NCI-H1417 (cell line): ENCODE data around the gene RSBN1.
"Not testable (repeated sequence)": the region's sequence is repeated elsewhere in the genome, so short reads cannot be mapped to it uniquely, and the experiment has no call there.

Source experiments
- DNase-seq, 3 experiments: peaks; one replicate each; lab custom pipeline; 2025; lab: John Stamatoyannopoulos, UW

RSBN1 gene

DNA sequence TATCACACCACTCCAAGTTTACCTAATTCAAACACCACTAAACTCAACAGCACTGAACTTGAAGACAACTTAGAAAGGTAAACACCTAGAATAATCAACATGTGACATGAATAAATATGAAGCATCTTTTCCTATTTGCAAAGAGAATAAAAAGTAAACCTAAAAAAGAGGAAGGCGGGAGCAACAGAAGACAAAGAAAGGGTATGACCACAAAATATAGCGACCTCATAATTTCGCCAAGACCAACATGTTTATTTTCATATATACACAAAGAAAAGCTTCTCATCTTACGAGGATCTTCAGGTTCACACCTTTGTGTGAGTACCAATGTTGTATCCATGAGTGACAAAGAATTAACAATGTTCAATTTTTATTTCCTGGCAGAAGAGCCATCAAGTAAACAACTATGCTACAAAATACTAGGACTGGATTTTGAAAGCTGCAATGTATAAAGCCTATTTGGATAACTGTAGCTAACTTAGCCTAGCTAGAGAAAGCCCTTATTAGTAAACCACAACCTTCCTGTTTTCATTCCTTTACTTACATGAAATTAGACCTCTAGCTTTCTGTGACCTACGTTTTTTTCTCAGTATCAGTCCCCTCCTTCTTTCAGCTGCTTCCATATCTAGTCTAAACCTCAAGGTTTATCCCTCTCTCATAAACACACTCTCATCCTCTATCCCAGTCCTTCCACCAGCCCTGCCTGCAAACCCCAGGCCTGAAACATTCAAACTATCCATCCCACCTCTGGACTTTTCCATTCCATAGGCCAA, 31.7 kb downstream of the RSBN1 start:
- DNase-seq: no peak

DNA sequence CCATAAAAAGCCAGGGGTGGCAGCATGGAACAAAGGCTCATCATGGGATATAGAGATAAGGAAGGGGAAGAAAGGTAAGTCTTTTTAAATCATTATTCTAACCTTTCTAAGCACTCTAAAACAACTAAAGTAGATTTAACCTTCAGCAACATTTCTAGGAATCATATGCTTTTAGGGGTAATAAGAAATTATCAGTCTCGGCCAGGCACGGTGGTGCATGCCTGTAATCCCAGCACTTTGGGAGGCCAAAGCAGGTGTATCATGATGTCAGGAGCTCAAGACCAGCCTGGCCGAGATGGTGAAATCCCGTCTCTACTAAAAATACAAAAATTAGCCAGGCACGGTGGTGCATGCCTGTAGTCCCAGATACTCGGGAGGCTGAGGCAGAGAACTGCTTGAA, 32.7 kb downstream of the RSBN1 start:
- DNase-seq: no peak

DNA sequence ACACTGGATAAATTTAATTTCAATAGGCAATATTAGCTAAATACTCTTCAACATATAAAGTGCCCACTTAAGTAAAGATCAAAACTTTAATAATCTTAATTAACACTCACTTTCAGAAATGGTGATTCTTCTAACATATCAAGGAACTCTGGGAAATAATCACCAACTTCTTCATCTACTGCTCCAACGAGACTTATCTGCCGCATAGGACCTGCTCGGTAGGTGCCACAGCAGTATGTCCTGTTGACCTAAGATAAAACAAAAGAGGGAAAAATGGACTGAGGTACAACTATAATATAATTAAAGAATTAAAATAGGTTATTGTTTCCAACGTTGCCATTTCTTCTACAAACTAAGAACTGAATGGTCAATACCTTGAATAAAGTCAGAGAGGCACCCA, 34.7 kb downstream of the RSBN1 start:
- DNase-seq: no peak

DNA sequence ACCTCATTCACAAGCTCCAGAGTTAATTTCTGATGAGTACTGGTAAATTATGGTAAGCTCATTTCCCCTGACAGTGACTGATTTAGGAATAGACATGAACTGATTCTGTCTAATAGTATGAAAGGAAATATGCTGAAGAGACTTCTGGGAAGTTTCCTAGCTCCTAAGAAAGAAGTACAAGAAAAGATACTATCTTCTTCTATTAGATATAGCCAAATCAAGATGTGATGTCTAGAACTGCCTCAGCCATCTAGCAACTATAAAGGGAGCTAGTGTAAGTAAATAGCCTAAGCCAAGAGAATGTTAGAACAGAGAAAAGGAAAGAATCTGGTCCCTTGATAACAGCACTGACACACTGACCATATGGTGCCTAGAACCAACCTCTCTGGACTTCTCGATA, 42.2 kb downstream of the RSBN1 start:
- no peak for DNase-seq

DNA sequence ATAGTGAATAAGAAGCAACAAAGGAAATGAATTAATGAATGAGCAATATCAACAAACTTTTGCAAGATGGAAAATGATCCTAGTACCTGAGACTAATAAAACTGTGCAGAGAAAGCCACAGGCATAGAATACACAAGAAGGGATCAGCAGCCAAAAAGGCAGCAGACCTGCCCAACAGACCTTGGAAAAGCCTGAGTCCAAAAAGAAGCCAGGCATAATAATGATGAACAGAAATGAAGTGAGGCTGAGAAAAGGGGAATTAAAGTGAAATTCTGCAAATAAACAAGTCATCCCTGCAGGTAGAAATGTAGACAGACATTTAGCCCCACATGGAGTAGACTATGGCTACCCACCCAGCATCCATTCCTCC, 42.7 kb downstream of the RSBN1 start:
- no peak for DNase-seq

DNA sequence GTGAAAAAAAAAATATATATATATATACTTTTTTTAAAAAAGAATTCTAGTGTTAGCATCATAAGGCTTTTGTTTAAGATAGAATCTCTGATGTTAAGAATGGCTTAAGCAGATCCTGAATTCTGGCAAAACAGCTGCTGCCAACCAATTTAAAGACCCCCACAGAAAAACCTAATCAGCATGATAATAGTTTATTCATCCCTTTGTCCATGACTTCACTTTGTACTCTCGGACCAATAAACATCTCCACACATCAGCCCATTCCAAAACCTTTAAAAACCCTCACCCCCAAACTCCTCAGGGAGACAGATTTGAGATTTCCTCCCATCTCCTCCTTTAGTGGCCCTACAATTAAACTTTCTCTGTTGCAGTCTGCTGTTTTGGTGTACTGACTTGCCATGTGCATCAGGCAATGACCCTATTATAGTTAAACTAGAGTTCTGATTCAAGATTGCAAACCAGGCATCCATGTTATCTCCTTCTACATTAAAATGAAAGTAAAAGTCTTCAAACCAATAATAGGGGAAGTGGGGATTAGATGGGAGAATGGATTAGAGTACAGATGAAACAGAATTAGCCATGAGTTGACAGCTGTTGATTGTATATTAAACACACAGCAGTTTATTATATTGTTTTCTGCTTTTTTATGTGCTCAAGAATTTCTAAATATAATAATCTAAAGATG, 43.2 kb downstream of the RSBN1 start:
- DNase-seq: no peak

DNA sequence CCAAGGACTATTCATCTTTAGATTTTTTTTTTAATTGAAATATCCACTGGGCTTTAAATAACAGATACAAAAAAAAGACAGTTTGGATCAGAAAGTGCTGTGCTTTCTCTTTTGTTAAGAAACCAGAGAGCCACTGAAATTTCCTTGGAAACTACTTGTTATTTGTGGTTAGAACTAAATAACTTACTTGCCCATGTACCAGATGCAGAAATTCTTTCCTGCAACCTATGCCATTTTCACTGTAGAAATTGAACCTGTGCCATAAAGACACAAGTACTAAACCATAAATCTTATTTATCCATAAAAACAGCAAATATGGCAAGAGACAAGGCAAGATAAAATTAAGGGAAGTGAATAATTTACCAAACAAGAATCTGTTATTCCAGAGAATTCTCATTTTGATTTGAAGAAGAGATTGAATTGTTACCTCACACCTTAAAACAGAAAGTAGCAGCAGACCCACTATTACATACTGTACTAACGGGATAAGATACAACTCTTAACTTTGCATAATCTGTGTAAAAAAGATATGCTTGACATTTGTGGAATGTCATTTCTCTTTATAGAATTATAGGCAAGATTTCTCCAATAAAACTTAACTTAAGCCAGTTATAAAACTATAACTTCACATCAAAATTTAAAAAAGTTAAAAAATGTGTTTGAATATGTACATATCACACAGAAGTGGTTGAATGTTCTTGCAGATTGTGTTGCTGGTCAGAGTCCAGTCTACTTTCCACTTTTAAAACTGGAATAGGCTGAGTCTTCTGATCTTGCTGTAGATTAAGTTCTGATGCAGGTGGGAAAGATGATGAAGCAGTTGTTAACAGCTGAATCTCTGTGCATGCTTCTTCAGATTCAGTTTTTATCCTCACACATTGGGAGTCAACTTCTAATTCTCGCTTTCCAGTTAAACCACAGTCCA, 46.7 kb downstream of the RSBN1 start:
- no peak for DNase-seq

DNA sequence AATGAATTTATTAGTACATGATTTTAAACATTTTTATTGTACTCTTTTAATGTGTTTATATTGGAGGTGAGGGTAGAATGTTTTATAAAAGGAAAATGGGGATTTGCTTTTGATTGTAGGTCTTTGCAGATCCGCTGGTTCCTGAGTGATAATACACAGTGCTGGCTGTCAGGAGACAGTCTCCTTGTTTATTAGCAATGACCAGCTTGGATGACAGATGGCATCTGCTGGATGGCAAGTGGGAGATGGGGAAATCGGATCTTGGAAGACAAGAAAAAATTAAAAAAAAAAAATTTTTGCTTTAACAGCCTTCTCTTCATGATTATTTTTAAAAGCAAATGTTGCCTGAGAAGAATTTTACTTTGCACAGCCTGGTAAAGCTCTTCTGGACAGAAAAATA, 48.6 kb downstream of the RSBN1 start:
- no peak for DNase-seq

DNA sequence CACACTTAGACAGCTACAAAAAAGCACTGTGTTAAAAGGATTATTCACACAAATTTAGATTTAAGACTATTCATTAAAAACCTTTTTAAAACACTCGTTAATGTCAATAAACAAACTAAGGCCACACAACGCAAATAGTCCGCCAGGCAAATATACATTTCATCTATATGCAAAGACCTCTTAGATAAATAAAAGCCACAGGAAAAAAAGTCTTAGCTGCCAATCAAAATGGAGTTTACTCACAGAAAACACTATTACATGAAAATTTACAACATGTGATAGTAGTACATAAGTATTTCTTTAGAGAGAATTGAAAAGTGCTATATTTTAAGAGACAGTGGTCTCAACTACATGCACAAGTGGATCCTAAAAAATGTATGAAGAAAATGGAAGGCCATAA, 50.3 kb downstream of the RSBN1 start:
- DNase-seq: no peak

DNA sequence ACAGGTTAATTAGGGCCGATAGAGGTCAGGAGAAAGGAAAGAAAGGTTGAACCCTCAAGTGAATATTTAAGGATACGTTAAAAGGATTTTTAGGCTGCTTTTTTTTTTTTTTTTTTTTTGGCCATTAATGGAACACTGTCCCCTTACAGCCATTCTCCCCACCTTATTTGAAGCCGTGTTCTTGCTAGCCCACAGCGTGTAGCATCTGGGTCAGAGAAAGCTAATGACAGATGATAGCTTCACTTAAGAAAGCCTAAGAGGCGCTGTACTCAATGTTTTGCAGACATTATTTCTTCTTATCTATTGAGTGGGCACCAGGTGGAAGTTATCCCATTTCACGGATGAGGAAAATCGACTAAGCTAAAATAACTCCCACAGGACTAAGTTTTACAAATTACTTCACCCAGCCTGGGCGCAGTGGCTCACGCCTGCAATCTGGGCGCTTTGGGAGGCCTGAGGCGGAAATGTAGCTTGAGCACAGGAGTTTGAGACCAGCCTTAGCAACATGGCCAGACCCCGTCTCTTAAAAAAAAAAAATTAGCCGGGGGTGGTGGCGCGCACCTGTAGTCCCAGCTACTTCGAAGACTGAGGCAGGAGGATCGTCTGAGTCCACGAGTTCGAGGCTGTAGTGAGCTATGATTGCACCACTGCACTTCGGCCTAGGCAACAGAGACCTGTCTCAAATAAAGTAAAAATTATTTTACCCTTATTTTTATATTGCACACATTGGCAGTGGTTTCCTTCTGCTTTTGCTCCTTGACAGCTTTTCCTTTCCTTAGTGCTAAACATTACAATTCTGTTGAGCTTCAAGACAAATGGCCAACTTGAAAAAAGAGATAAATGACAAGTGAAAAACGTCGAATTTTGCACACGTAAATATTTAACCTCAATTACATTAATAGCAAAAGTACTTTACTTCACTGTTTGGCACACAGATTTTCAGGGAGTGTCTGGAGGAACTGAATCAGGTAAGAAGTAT, 51.9 kb downstream of the RSBN1 start:
- DNase-seq: no peak

DNA sequence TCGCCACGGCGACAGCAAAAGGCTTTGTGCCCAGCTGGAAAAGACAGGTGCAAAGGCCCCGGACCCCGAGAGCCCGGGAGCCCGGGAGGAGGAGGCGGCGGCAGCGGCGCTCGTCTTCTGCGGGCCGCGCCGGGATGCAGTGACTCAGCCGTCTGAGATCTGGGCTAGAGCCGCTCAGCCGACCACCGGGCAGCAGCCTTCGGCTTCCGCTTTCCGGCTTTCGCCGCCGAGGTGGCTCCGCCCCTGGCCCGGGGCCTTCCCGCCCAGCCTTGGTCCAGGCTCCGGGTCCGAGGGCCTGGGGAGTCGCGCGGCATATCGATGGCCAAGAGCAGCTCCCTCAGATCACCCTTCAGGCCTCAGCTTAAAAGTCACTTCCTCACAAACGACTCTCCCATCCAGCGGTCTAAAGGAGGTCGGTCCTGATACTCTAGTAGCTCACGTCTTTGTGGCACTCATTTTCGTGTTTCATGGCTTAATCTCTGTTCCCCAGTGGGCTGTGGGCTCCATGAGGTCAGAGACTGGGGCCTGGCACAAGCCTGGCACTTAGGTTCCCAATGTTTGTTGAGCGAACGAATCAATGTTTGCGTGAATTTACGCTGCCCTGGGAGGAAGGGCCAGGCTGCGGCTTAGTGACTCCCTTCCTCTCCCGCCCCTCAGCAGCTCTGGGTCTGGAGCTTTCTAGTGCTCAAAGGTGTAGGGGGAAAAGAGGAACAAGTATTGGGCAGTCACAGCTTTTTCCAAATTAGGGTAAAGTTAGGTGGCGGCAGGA, 52.8 kb downstream of the RSBN1 start, which contains the start of gene PHTF1:
Gene PHTF1, minus strand, starts transcription at position 154 of the 769 bp plus-strand sequence. CDS start 783 bp downstream, outside the sequence.
- DNase-seq: peak; percentile 67 to 92 (median 86)

DNA sequence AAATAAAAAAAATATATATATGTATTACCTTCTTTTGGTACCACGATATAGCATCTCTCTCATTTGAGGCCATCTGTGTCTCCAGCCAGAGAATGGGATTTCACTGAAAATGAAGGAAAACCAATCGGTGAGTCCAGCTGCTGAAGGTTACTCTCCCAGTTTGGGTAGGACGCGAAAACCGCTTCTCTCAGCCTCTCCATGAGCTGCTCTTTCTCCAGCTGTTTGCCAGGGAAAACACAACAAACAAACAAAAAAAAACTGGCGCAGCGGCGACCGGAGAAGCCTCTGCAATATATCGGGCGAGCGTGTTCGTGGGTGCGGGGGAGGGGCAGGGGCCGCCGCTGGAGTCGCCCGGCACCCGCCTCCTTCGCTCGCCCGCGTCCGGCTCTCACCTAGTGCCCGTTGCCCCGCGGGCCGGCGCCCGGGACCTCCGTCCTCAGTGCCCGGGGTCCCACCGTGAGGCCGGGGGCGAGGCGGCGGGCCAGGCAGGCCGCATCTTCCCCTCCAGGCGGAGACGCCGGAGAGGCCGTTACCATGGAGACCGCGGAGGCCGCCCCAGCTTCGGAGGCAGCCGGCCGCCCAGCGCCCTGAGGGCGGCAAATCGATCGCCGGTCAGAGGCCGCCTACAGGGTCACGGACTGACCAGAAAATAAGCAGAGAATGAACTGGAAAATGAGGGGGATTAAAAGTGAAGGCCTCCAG, 53.5 kb downstream of the RSBN1 start:
- DNase-seq: peak; percentile 78 to 90 (median 90)

DNA sequence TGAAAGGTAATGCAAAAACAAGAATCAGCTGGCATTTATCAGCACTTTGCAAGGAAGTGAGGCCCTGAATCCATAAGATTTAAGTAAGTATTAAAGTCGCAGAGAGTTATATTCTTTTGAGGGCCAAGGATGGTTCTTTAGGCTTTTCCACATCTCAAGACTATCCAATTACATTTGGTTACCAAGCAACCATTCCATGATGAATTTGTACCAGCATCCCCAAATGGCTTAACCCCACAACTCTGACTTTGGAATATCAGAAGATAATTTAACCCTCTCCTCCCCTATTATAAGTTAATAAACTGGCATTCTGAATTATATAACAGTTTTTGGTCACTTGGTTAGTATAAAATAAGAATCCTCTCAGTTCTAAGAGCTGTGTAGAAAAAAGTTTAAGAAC, 55.8 kb downstream of the RSBN1 start:
- DNase-seq: no peak

DNA sequence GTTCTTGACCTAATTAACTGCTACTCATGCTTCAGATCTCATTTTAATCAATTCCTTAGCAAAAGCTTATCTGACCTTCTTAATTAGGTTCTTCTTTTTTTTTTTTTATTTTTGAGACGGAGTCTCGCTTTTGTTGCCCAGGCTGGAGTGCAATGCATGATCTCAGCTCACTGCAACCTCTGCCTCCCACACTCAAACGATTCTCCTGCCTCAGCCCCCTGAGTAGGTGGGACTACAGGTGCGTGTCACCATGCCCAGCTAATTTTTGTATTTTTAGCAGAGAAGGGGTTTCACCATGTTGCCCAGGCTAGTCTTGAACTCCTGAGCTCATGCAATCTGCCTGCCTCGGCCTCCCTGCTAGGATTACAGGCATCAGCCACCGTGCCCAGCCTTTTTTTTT, 58.9 kb downstream of the RSBN1 start:
- DNase-seq: not testable (repeated sequence)

DNA sequence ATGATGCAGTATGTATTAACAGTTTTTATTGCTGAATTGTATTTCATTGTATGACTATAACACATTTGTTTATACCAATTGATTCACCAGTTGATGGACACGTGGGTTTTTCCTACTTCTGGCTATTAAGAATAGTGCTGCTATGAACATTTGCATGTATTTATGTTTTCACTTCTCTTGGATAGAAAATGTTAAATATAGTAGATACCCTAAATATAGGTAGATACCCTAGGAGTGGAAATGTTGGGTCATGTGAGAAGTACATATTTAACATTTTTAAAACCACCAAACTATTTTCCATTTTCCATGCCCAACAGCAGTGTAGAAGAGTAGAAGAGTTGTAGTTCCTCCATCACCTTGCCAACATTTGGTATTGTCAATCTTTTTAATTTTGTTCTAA, 60.8 kb downstream of the RSBN1 start:
- DNase-seq: no peak

DNA sequence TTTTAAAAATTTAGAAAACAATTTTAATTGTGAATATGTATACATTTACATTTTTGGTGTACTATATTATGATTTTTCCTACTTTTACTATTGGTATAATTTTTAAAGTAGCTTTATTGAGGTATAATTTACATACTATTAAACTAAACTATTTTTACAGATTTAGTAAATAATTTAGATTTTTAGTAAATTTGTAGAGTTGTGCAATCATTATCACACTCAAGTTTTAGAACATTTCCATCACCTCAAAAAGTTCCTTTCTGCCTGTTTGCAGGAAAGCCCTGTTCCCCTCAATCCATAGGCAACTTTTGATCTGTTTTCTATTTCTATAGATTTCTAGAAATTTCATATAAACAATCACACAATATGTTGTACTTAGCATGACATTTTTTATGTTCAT, 61.2 kb downstream of the RSBN1 start:
- no peak for DNase-seq

DNA sequence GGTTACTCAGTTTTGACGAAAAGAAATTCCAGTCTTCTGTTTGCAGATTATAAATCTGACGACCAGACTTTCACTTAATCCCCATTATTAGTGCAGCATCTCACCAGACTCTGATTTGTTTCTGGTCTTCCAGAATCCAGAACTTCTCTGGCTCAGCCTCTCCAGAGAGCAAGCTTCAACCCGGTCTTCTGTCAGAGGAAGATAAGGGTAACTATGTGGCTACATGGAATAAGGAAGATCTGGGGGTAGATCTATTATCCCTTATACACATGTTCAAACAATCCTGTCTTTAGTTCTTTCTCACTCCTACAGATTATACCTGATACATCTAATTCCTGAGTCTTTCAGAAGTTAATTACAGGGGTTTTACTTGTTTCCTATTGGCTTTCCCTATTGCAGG, 62.9 kb downstream of the RSBN1 start:
- DNase-seq: no peak

DNA sequence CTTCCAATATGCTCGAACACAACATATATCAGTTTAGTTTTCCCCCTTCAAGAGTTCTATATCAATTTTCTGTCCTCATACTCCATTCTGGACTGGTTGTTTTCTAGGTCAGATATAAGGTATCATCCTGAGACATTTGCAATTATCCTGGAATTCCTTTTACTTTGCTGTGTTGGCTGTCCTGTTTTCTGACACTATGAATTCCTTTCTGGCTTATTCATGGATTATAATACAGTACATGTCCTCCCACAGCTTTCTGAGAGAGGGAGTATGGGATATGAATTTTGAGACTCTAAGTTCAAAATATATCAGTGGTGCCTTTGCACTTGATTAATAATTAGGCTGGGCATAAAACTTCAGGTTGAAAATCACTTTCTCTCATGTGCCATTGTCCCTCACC, 64.9 kb downstream of the RSBN1 start:
- no peak for DNase-seq

DNA sequence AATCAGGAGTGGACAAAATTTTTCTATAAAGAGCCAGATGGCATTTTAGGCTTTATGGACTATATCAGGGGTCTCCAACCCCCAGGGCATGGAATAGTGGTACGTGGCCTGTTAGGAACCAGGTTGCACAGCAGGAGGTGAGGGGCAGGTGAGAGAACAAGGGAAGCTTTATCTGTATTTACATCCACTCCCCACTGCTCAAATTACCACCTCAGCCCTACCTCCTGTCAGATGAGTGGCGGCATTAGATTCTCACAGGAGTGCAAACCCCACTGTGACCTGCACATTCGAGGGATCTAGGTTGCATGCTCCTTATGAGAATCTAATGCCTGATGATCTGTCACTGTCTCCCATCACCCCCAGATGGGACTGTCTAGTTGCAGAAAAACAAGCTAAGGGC, 66.9 kb downstream of the RSBN1 start:
- DNase-seq: peak in 2 of 3 experiments; percentile 10 to 54

DNA sequence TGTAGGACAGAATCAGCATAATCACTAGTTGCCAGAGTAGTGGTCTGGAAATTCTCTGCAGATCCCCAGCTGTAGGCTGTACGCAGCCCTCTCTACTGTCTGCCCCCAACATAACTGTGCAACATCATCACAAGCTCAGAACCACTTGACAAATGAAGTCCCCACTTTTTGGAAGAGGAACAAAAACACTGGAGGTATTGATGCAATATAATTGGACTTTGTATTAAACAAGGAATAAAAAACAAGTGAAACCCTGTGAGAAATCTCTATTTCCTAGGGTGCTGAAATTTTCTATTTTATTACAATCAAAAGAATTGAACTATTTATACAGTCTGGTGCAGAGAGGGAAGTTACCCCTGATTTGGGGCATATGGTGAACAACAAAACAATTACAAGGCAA, 68.2 kb downstream of the RSBN1 start:
- no peak for DNase-seq
